ENCODE data around the gene C4BPA.

C4BPA gene

GRCh38 chr1:207103892-207104373 lies at the start of gene C4BPA:
Gene C4BPA (plus strand): TSS chr1:207104233. CDS start chr1:207113026, 8,793 bp downstream.
- no peak within 1 kb of the TSS for H3K9ac ChIP-seq (ENCODE audit: low read depth, low read length)
- no peaks in the 10 kb centered on the region for H3K4me1 ChIP-seq (ENCODE audit: insufficient read depth, low read length)
- no peaks in the 10 kb centered on the region for H3K36me3 ChIP-seq (ENCODE audit: insufficient read depth, low read length)
- no peaks in the 10 kb centered on the region; the same call in 1 of the 2 replicates for H3K9me3 ChIP-seq (ENCODE audit: control insufficient read depth, insufficient read depth, low read length)

GRCh38 chr1:207054491-207054890 lies 49.5 kb upstream of the C4BPA start:
- Histone ChIP-seq H3K9ac (ENCODE audit: low read depth, low read length) (no peak overlapping the region), H3K4me1 (ENCODE audit: insufficient read depth, low read length) (peaks cover 6% of the 10 kb centered on the region; the same call in 1 of the 2 replicates), H3K9me3 (ENCODE audit: control insufficient read depth, insufficient read depth, low read length) (no peaks in the 10 kb centered on the region), H3K36me3 (ENCODE audit: insufficient read depth, low read length) (peaks cover under 1% of the 10 kb centered on the region; the same call in 1 of the 2 replicates)

- no peaks in the 10 kb centered on the region for H3K9me3 ChIP-seq (ENCODE audit: control insufficient read depth, insufficient read depth, low read length)
- H3K36me3 ChIP-seq (ENCODE audit: insufficient read depth, low read length): no peaks in the 10 kb centered on the region
- H3K9ac ChIP-seq (ENCODE audit: low read depth, low read length): no peak overlapping the region
- H3K4me1 ChIP-seq (ENCODE audit: insufficient read depth, low read length): peaks cover 6% of the 10 kb centered on the region; the same call in 1 of the 2 replicates
Observed at GRCh38 chr1:207055386-207056001, 48.5 kb upstream of the C4BPA start.

GRCh38 chr1:207056673-207057072 lies 47.4 kb upstream of the C4BPA start:
- Histone ChIP-seq H3K9me3 (ENCODE audit: control insufficient read depth, insufficient read depth, low read length) (no peaks in the 10 kb centered on the region), H3K9ac (ENCODE audit: low read depth, low read length) (no peak overlapping the region), H3K4me1 (ENCODE audit: insufficient read depth, low read length) (peaks cover 4% of the 10 kb centered on the region; the same call in 1 of the 2 replicates), H3K36me3 (ENCODE audit: insufficient read depth, low read length) (no peaks in the 10 kb centered on the region)

GRCh38 chr1:207058252-207058651 lies 45.8 kb upstream of the C4BPA start:
- H3K4me1 ChIP-seq (ENCODE audit: insufficient read depth, low read length): no peaks in the 10 kb centered on the region
- H3K9me3 ChIP-seq (ENCODE audit: control insufficient read depth, insufficient read depth, low read length): no peaks in the 10 kb centered on the region
- H3K9ac ChIP-seq (ENCODE audit: low read depth, low read length): no peak overlapping the region

GRCh38 chr1:207058878-207059867 lies 44.9 kb upstream of the C4BPA start:
- no peak overlapping the region for H3K9ac ChIP-seq (ENCODE audit: low read depth, low read length)
- peaks cover 4% of the 10 kb centered on the region; the same call in 1 of the 2 replicates for H3K36me3 ChIP-seq (ENCODE audit: insufficient read depth, low read length)
- no peaks in the 10 kb centered on the region for H3K4me1 ChIP-seq (ENCODE audit: insufficient read depth, low read length)
- H3K9me3 ChIP-seq (ENCODE audit: control insufficient read depth, insufficient read depth, low read length): no peaks in the 10 kb centered on the region

More at GRCh38 chr1:207058252-207058651, 45.8 kb upstream of the C4BPA start:
- 0 out of 2 replicates have a peak, but pooled peaks cover 4% of the 10 kb centered on the region for H3K36me3 ChIP-seq (ENCODE audit: insufficient read depth, low read length)

GRCh38 chr1:207059881-207060280 lies 44.2 kb upstream of the C4BPA start:
- Histone ChIP-seq H3K4me1 (ENCODE audit: insufficient read depth, low read length) (no peaks in the 10 kb centered on the region), H3K36me3 (ENCODE audit: insufficient read depth, low read length) (peaks cover 6% of the 10 kb centered on the region), H3K9ac (ENCODE audit: low read depth, low read length) (no peak overlapping the region), H3K9me3 (ENCODE audit: control insufficient read depth, insufficient read depth, low read length) (no peaks in the 10 kb centered on the region)

GRCh38 chr1:207060596-207060995 lies 43.4 kb upstream of the C4BPA start:
- Histone ChIP-seq H3K36me3 (ENCODE audit: insufficient read depth, low read length) (peaks cover 8% of the 10 kb centered on the region), H3K9me3 (ENCODE audit: control insufficient read depth, insufficient read depth, low read length) (no peaks in the 10 kb centered on the region), H3K9ac (ENCODE audit: low read depth, low read length) (no peak overlapping the region), H3K4me1 (ENCODE audit: insufficient read depth, low read length) (no peaks in the 10 kb centered on the region)

GRCh38 chr1:207062058-207062457 lies 42.0 kb upstream of the C4BPA start:
- peaks cover 11% of the 10 kb centered on the region for H3K36me3 ChIP-seq (ENCODE audit: insufficient read depth, low read length)
- no peak overlapping the region for H3K9ac ChIP-seq (ENCODE audit: low read depth, low read length)

GRCh38 chr1:207063014-207063413 lies 41.0 kb upstream of the C4BPA start:
- Histone ChIP-seq H3K36me3 (ENCODE audit: insufficient read depth, low read length) (peaks cover 14% of the 10 kb centered on the region), H3K4me1 (ENCODE audit: insufficient read depth, low read length) (no peaks in the 10 kb centered on the region), H3K9ac (ENCODE audit: low read depth, low read length) (no peak overlapping the region), H3K9me3 (ENCODE audit: control insufficient read depth, insufficient read depth, low read length) (no peaks in the 10 kb centered on the region)

More at GRCh38 chr1:207062058-207062457, 42.0 kb upstream of the C4BPA start:
- Histone ChIP-seq H3K9me3 (ENCODE audit: control insufficient read depth, insufficient read depth, low read length) (no peaks in the 10 kb centered on the region), H3K4me1 (ENCODE audit: insufficient read depth, low read length) (no peaks in the 10 kb centered on the region)

- H3K36me3 ChIP-seq (ENCODE audit: insufficient read depth, low read length): peaks cover 14% of the 10 kb centered on the region
- H3K9ac ChIP-seq (ENCODE audit: low read depth, low read length): no peak overlapping the region
- H3K9me3 ChIP-seq (ENCODE audit: control insufficient read depth, insufficient read depth, low read length): no peaks in the 10 kb centered on the region
- no peaks in the 10 kb centered on the region for H3K4me1 ChIP-seq (ENCODE audit: insufficient read depth, low read length)
Observed at GRCh38 chr1:207064561-207064960, 39.5 kb upstream of the C4BPA start.

GRCh38 chr1:207067185-207067584 lies 36.8 kb upstream of the C4BPA start:
- Histone ChIP-seq H3K36me3 (ENCODE audit: insufficient read depth, low read length) (peaks cover 12% of the 10 kb centered on the region), H3K4me1 (ENCODE audit: insufficient read depth, low read length) (no peaks in the 10 kb centered on the region), H3K9me3 (ENCODE audit: control insufficient read depth, insufficient read depth, low read length) (no peaks in the 10 kb centered on the region), H3K9ac (ENCODE audit: low read depth, low read length) (no peak overlapping the region)

- Histone ChIP-seq H3K9ac (ENCODE audit: low read depth, low read length) (no peak overlapping the region), H3K36me3 (ENCODE audit: insufficient read depth, low read length) (peaks cover 10% of the 10 kb centered on the region), H3K4me1 (ENCODE audit: insufficient read depth, low read length) (no peaks in the 10 kb centered on the region), H3K9me3 (ENCODE audit: control insufficient read depth, insufficient read depth, low read length) (no peaks in the 10 kb centered on the region)
Observed at GRCh38 chr1:207067665-207068064, 36.4 kb upstream of the C4BPA start.

- Histone ChIP-seq H3K9ac (ENCODE audit: low read depth, low read length) (no peak overlapping the region), H3K4me1 (ENCODE audit: insufficient read depth, low read length) (no peaks in the 10 kb centered on the region), H3K36me3 (ENCODE audit: insufficient read depth, low read length) (peaks cover 12% of the 10 kb centered on the region), H3K9me3 (ENCODE audit: control insufficient read depth, insufficient read depth, low read length) (no peaks in the 10 kb centered on the region)
Observed at GRCh38 chr1:207069061-207069460, 35.0 kb upstream of the C4BPA start.
